HG03108 (cell line): ENCODE results near the gene NECAB3.
"Not testable (repeated sequence)": the region's sequence is repeated elsewhere in the genome, so short reads cannot be mapped to it uniquely, and the experiment has no call there.

Experiments used
- ATAC-seq: cut with Tn5 transposase; IDR thresholded peaks from one replicate; pipeline ENCODE4 v1.9.1; 2021; ENCODE audit warnings: moderate library complexity; ENCODE audit not compliant: unreplicated experiment

The NECAB3 gene

DNA sequence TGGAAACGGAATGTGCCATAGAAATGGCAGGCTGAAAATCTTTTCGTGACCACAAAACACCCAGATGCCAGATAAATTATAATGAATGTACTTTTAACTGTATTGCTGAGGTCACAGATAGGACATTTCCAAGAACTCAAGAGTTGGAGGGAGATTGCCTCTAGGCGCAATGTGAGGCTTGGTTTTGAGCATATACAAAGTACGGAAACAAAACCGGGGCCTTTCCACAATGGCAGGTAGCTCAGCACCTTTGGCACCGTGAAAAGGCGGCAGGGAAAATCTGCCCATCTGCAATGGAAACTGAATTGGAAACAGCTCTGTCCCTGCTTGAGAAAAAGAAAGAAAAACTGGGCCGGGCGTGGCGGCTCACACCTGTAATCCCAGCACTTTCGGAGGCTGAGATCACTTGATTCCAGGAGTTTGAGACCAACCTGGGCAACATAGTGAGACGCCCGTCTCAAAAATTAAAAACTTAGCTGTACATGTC is 22.6 kb downstream of the NECAB3 start:
- no peak for ATAC-seq

DNA sequence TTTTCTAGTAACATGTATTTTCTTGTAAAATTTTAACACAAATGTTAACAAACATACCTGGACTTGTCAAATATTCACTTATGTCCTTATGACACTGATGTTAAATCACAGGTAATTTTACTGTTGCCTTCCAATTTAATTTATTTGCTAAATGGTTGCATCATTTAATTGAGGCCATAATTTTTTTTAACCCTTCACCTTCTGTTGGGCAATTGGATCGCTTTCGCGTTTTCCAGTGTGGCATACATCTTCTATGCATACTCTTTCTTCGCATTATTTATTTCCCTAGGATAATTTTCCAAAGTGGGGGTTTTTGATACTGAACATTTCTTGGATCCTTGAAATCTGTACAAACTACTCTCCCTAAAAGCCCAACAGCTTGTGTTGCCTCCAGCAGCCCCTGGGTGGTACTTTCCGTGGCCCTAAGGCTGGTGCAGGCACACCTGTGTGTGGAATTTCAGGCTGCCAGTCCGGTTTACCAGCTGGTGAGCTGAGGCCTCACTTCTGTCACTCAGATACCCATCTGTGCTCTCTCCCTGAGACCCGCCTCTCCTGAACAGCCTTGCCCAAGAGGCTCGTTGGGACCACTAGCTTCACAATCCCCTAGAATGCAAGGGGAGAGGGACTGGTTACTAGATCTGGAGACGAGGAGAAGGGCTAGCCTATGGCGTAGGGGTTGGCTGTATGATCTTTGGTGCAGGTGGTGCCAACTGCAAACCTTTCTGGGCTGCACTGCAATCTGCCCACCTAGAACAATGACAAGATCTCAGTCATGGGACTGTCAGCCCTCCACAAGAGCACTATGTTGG is 23.3 kb downstream of the NECAB3 start:
- no peak for ATAC-seq

DNA sequence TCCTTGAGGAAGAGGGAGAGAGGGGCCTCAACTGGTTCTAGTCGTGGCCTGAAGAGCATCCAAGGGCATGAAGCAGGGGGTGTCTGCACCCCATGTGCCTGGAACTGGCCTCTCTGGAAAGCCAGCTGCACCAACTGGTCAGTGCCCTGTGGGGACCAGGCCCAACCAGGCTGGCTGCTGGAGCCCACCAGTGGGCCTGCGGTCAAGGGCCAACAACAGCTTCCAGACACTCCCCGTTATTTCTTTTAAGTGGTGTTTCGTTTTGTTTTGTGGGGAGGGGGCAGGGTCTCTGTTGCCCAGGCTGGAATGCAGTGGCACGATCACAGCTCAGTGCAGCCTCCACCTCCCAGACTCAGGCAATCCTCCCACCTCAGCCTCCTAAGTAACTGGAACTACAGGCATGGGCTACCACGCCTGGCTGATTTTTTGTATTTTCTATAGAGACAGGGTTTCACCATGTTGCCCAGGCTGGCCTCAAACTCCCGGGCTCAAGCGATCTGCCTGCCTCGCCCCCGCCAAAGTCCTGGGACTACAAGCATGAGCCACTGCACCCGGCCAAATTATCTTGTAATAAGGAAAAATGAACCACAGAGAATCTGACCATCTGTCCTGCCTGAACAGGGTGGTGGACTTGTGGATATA is 24.0 kb downstream of the NECAB3 start:
- ATAC-seq: no peak

DNA sequence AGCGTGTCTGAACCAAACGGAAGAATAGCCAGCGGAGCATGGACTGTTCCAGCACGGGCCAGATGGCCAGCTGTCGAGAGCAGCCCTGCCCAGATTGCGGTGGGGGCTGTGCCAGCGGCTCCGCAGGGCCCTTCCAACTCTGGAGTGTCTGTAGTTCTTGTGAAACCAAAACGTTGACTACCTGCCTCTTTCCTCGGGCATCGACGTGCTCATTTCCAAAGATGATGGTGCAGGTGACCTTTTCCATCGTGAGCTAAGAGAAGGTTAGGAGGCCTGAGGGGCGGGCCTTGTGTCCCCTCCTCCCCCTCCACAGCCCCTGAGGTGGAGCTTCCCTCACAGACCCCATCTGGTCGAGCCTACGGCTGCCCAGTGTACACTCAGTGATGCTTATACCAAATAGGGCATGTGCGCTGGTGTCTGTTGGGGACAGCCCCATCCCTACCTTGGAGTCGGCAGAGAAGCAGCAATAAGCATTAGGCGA is 25.0 kb downstream of the NECAB3 start:
- ATAC-seq: no peak

DNA sequence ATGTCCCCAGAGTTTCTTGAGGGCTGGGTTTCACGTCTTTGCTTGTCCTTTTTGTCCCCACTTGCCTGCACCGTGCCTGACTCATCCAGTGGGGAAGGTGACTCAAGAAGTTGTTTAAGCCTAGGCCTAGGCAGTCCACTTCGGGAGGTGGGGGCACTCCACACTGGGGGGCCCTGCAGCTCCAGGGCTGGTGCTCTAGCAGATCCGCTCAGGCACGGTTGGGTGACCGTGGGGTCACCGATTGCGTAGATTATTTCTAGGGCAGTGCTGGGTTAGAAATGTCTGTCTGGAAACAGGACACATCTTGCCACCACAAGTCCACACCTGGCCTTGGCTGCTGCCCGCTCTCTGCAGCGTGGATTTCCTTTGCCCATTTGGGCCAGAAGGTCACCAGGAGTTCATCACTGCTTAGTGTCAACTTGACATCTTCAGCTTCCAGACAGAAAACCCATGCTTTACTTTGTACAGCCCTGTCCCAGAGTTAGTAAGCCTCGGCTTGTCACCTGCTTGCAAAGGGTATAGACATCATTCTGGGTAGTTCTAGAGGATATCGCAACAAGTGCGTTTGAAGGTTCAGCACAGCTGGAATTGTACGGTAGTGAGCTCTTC is 25.7 kb downstream of the NECAB3 start:
- no peak for ATAC-seq

DNA sequence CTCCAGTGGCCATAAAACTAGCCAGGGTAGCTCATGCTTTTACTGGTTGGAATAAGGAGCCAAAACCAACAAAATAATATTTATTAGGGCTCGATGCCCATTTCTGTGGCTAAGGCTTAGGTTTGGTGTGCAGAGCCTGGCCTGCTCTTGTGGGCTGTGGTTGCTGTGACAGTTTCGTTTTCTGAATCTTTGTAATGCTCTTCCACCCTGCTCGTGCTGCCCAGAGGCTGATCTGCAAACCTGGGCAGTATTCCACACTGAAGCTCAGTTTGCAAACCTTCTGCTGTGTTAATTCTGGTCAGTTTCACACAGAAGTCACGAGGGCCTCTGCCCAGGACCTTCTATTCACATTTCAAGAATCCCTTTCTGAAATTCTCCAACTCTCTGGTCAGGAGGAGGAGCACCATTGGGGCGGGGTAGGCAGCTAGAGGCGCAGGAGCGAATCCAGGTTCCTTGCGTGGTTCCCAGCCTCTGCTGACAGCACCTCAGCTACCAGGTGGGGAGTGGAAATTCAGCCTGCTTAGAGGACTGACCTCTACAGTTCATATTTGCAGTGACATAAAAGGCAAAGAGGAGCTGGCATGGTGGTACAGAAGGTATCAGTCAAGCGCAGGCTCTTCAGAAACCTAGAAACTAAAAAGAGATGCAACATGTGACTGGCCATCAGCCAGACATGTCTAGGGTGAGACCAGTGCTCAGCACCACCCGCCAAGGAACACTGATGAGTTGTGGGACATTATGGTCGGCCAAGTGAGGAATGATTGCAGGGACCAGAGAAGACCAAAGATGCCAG is 26.4 kb downstream of the NECAB3 start:
- peak; percentile 56 for ATAC-seq

DNA sequence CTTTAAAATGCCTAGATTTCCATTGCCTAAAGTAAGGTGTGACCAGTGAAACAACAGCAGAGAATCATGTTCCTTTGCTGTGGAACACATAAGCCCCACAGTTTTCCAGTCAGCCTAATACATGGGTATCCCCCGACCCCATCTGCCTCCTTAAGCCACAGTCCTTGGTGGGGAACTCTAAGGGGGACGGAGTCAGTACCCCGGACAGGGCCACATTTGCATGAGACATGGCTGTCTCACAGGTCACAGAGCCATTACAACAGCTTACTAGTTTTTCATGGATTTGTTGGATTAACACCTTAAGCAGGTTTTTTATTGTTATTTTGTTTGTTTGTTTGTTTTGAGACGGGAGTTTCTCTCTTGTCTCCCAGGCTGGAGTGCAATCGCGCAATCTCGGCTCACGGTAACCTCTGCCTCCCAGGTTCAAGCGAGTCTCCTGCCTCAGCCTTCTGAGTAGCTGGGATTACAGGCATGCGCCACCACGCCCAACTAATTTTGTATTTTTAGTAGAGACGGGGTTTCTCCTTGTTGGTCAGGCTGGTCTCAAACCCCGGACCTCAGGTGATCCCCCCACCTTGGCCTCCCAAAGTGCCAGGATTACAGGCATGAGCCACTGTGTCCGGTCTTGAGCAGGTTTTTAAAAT is 27.1 kb downstream of the NECAB3 start:
- ATAC-seq: not testable (repeated sequence)

DNA sequence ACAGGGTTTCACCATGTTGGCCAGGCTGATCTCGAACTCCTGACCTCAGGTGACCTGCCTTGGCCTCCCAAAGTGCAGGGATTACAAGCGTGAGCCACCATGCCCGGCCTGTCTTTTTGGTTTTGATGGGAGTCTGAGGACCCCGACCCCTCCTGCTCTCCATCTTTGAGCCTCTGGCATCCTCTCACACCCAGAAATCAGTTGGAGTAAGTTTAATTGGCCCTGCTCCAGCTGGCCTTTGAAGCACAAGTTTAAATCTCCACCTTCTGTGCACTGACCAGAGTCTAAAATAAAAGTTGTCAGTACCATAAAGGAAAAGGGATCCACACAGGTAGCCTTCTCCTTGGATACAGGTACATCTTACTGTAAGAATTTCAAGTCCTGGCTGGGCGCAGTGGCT is 28.0 kb downstream of the NECAB3 start:
- no peak for ATAC-seq

DNA sequence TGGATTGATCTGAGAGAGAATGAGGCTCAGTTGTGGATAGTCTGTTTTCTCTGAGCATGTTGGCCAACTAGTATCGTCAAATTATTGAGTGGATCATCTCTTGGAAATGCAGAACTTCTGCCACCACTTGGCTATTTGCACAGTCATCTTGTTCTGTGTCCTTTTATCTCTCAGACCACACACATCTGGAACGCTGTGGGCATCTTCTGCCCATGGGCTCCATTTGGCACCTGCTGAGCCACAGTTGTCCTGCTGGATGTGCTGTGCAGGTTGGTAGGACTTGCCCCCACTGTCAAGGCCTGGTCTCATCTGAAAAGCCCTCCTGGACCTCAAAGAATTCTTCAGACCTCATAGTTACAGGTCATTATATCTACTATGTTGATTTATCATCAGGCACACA is 28.8 kb downstream of the NECAB3 start:
- ATAC-seq: no peak

DNA sequence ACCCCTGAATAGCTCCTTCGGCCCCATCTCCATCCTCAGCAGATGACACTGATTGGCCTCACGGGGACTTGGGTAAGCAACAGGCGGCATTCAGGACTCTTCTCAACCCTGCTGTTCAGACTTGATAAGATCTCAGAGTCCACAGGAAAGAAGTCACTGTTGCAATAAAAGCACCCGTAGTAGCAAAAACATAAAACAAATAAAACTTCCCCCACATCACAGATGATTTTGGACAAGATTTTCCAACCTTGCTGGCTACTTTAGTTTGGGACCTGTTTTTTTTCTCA is 29.2 kb downstream of the NECAB3 start:
- no peak for ATAC-seq

DNA sequence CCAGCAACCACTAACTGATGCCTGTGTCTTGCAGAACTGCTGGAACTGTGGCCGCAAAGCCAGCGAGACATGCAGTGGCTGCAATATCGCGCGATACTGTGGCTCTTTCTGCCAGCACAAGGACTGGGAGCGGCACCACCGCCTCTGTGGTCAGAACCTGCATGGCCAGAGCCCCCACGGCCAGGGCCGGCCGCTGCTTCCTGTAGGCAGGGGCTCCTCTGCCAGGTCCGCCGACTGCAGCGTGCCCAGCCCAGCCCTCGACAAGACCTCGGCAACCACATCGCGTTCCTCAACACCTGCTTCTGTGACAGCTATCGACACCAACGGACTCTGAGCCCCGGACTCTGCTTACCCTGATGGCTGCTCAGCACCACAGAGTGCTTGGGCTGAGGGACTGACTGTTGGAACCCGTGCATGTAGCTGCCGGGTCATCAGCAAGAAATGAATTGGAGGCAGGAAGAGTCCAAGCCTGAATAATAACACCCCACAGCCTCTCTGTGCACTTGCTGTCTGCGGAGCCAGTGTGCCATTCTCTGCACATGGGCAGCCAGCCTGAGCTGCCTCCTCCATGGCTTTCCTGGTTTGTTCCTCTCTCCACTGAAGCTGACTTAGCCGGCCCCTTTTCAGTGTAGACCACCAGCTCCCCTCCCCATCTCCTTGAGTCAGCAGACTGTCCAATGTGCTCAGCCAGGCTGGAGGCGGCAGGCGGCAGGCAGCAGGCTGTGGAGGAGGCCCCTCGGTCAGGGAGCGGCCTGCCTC is 29.7 kb downstream of the NECAB3 start:
- no peak for ATAC-seq

DNA sequence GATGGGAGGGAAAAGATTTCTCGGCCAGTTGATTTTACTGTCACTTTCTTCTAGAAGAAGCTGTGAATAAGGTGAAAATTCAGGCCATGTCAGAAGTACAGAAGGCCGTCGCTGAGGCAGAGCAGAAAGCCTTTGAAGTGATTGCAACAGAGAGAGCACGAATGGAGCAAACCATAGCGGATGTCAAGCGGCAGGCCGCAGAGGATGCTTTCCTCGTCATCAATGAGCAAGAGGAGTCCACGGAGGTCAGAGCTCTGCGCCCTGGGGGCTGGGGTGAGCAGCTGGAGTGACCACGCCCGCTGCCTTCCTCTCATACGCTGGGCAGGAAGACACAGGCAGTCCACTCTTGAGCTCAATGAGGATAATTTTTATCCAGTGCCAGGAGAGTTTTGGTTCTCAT is 33.9 kb downstream of the NECAB3 start:
- ATAC-seq: no peak

DNA sequence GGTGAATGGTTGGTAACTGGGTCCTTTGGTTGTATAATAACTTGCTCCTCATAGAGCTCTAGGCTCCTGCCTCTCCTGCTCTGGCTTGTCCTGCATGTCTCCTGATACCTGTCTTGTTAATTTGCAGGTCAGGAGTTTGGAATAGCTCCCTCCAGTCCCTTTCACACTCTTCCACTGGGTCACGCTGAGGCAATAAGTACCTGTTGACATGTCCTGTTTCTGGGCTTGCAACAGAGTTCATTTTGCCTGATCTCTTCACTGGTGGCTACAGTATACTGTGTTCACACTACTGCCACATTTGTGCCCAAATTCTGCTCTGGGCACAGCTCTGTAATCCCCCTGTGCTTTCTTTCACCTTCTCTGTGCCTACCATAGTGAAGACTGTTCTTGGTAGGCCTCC is 37.5 kb downstream of the NECAB3 start:
- no peak for ATAC-seq

DNA sequence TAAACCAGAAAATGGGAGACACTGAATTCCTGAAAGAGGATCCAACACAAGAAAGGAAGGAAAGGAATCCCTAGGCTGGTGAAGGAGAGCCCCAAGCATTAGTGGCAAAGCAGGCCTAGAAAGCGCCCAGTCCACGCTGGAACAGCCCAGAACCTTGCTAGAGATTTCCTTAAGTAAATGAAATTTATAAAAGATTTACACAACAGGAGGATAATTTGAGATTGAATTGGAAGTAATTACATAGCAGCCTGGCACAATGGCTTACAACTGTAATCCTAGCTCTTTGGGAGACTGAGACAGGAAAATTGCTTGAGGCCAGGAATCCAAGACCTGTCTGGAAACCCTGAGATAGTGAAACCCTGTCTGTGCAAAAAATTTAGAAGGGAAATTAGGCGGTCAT is 38.9 kb downstream of the NECAB3 start:
- ATAC-seq: no peak

DNA sequence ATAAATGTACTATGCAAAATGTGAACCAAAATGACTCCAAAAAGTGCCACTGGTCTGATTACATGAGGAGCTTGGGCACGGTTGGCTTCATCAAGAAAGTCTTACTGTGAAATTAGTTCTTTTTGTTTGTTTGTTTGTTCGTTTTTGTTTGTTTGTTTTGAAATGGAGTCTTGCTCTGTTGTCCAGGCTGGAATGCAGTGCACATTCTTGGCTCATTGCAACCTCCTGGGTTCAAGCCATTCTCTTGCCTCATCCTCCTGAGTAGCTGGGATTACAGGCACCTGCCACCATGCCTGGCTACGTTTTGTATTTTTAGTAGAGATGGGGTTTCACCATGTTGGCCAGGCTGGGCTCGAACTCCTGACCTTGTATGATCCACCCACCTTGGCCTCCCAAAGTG is 42.3 kb downstream of the NECAB3 start:
- ATAC-seq: not testable (repeated sequence)

DNA sequence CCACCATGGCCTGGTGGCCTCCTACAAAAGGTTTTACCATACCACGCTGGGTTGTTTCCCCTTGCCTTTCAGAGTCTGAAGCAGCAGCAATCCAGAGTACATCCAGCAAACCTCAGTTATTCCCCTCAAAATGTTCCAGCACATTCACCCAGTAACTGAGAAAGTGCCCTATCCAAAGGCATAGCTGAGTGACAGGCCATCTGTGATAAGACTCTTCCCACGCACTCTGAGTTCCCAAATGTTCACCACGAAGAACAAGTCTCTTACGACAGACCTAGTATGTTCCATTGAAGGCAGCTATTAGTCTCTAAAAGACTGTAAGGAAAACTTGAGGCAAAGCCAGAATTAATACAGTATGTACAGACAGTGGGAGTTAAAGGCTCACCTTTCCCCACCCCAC is 43.7 kb downstream of the NECAB3 start:
- no peak for ATAC-seq

DNA sequence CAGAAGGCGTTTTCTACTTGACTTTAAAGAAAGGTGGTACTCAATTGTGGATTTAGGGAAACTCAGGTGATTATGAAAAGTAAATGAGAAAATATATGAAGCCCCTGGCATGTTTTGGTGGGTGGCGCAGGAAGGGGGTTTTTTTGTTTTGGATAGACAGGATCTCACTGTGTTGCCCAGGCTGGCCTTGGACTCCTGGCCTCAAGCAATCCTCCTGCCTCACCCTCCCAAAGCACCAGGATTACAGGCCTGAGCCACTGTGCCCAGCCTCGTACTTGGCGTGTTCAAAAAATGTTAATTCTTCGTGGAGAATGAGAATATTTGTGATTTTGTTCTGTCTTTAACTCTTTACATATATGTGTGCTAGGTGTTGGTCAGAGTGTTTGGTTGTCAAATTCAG is 44.2 kb downstream of the NECAB3 start:
- ATAC-seq: no peak

DNA sequence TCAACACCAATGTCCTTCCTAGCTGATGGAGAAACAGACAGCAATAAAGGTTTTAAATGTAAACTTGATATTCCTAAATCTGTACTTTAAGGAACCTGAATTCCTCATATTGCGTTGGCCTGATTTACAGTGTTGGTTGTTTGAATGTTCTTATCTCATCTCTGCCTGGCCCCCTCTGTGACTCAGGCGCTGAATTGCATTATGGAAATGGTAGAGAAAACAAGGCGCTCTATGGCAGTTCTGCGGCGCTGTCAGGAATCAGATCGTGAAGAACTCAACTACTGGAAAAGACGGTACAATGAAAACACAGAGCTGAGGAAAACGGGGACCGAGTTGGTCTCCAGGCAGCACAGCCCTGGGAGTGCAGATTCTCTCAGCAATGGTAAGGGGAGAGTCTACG is 44.7 kb downstream of the NECAB3 start:
- no peak for ATAC-seq

DNA sequence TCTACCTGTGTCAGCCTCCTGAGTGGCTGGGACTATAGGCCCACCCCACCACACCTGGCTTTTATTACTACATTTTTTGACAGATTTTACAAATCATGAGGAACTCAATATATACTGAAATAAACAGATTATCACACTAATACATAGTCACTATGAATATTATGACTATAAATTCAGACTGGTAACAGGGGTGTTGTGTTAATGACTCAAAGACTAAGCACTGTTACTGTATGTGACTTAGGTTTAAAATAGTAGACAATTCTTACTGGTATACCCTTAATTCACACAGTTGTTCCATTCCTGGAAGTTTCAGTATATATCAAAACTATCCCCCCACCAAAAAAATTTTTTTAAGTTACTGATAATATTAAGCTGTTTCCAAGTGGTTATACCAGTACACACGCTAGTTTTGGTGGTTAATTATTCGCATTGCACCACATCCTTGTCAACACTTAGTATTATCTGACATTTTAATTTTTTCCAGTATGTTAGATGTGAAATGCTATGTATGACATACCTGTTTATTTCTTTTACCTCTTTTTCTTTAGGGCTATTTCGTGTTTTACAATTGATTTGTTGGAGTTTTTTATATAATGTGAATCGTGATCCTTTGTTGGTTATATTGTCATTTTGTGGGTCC is 46.5 kb downstream of the NECAB3 start:
- ATAC-seq: no peak

DNA sequence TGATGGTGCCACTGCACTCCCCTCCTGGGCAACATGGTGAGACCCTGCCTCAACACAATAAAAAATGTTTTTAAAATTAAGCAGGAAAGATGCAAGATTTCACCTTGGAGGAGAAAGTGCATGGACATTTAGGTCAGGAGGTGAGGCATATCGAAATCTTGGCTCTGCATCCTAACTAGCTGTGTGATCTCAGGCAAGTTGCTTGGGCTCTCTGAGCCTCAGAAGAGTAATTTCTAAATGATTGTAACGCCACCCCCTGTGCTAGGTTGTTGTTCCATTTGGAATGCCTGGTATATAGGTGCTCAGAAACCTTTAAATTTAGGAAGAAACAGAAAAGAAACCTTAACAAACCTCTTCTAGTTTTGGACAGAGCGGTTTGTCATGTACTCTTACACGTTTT is 48.0 kb downstream of the NECAB3 start:
- no peak for ATAC-seq
